Frontal cortex (tissue), 4 donors: ENCODE measurements around the gene PAPLN. TPM values are rescaled to one million over a fixed set of nuclear protein-coding genes. Genes with fewer than 3 reads are reported as not detected.

Experiments used
- DNase-seq, 2 donors: peaks; one replicate each; pipeline ENCODE4 v3.0.0; 2012; ENCODE audit warnings: low spot score in 2 of 2
- FAIRE-seq: peaks from 2 replicates; lab custom pipeline; 2012; peaks lifted over from hg19 to GRCh38; lab: Jason Lieb, UNC
- total RNA-seq: library from RNA; depleted of rRNA; stranded (reverse); fragments of >200 nt; gene quantifications from one replicate; pipeline ENCODE4 v1.2.3, GENCODE V29; 2014
- donor health status: control.
- donor health status: control.
- donor health status: control.

PAPLN gene
- total RNA-seq, 1 donor from 2014 or later: 1.2 TPM

GRCh38 chr14:73231981-73232851 is 5.1 kb upstream of the PAPLN start:
- FAIRE-seq (no peak), DNase-seq (no peak)

- FAIRE-seq: no peak
Measured at GRCh38 chr14:73232984-73233383, 4.3 kb upstream of the PAPLN start.

GRCh38 chr14:73233564-73233963 is 3.7 kb upstream of the PAPLN start:
- FAIRE-seq: no peak
- DNase-seq: no peak

More at GRCh38 chr14:73232984-73233383, 4.3 kb upstream of the PAPLN start:
- no peak for DNase-seq

GRCh38 chr14:73234029-73234428 is 3.3 kb upstream of the PAPLN start:
- FAIRE-seq (no peak), DNase-seq (no peak)

GRCh38 chr14:73234586-73235394 is 2.5 kb upstream of the PAPLN start:
- no peak for FAIRE-seq
- no peak for DNase-seq

GRCh38 chr14:73235531-73236155 is 1.7 kb upstream of the PAPLN start:
- DNase-seq: peak in 1 of 2 donors; percentile 24
- no peak for FAIRE-seq

GRCh38 chr14:73236157-73236556 is 1.1 kb upstream of the PAPLN start:
- DNase-seq (no peak), FAIRE-seq (no peak)

GRCh38 chr14:73236752-73237218 is 521 bp upstream of the PAPLN start:
- DNase-seq: no peak
- FAIRE-seq: no peak

- FAIRE-seq: no peak
- DNase-seq: peak in 1 of 2 donors; percentile 50
Measured at GRCh38 chr14:73237786-73238423, 599 bp downstream of the PAPLN start.

GRCh38 chr14:73238424-73238852 is 1.1 kb downstream of the PAPLN start:
- peak in 1 of 2 donors; percentile 50 for DNase-seq
- FAIRE-seq: no peak

- no peak for DNase-seq
Measured at GRCh38 chr14:73238941-73239340, 1.6 kb downstream of the PAPLN start.

GRCh38 chr14:73239393-73240241 is 2.3 kb downstream of the PAPLN start:
- DNase-seq (peak; percentile 48 to 60), FAIRE-seq (no peak)

More at GRCh38 chr14:73238941-73239340, 1.6 kb downstream of the PAPLN start:
- FAIRE-seq: no peak

- DNase-seq (peak; percentile 33 to 36), FAIRE-seq (no peak)
Measured at GRCh38 chr14:73240816-73241480, 3.6 kb downstream of the PAPLN start.

GRCh38 chr14:73241481-73242165 is 4.3 kb downstream of the PAPLN start:
- DNase-seq (peak in 1 of 2 donors; percentile 5), FAIRE-seq (no peak)

GRCh38 chr14:73242357-73242901 is 5.1 kb downstream of the PAPLN start:
- FAIRE-seq (no peak), DNase-seq (no peak)

- FAIRE-seq (no peak), DNase-seq (no peak)
Measured at GRCh38 chr14:73243341-73243740, 6.0 kb downstream of the PAPLN start.

- DNase-seq: no peak
- FAIRE-seq: no peak
Measured at GRCh38 chr14:73243748-73244147, 6.4 kb downstream of the PAPLN start.
